CD4-positive, alpha-beta T cell (primary cell): ENCODE measurements around the gene ROR1. TPM values are rescaled to one million over a fixed set of nuclear protein-coding genes. Genes with fewer than 3 reads are reported as not detected.

ENCODE experiments used
- ATAC-seq: fragments of 200-7000 bp; cut with Tn5 transposase; one replicate; pipeline ENCODE4 v1.10.0; 2022; ENCODE audit warnings: mild to moderate bottlenecking; ENCODE audit not compliant: poor library complexity
- CTCF ChIA-PET: fragments of 350-600 bp; sonication (Branson Sonifier 250); formaldehyde crosslinking; loops from one replicate; lab custom pipeline; 2021; ENCODE audit warnings: antibody characterized with exemption, inconsistent platforms; lab: Charles Lee
- POLR2A ChIA-PET: fragments of 350-600 bp; sonication (Branson Sonifier 250); formaldehyde crosslinking; loops from one replicate; lab custom pipeline; 2021; ENCODE audit warnings: antibody characterized with exemption, inconsistent platforms; lab: Charles Lee
- DNase-seq, 14 experiments: peaks; one replicate each; pipeline ENCODE4 v3.0.0-alpha.2; 2013 to 2020; ENCODE audit warnings: mixed read lengths in 2 of 14
- H3K27ac ChIP-seq, 2 donors: one replicate each; pipeline versions ENCODE4 v1.5.1 to v1.7.0; 2013; ENCODE audit warnings: low read length in 2 of 2, low read depth in 1 of 2, mild to moderate bottlenecking in 1 of 2
- H3K27me3 ChIP-seq, 2 experiments: 1 replicate in 1 of 2; 2 replicates in 1 of 2; pipeline versions ENCODE4 v1.6.1 to v1.7.0; 2013; ENCODE audit warnings: low read length in 2 of 2, control low read depth in 1 of 2, mild to moderate bottlenecking in 1 of 2, moderate library complexity in 1 of 2; ENCODE audit not compliant: insufficient read depth in 2 of 2, control insufficient read depth in 1 of 2
- H3K36me3 ChIP-seq: one replicate; pipeline ENCODE4 v1.6.1; 2013; ENCODE audit warnings: low read length, control low read depth; ENCODE audit not compliant: insufficient read depth
- H3K4me1 ChIP-seq: one replicate; pipeline ENCODE4 v1.6.1; 2013; ENCODE audit warnings: low read length, control low read depth; ENCODE audit not compliant: insufficient read depth
- H3K4me3 ChIP-seq: one replicate; pipeline ENCODE4 v1.5.1; 2013; ENCODE audit warnings: mild to moderate bottlenecking, low read length, moderate library complexity
- H3K9me3 ChIP-seq, 2 experiments: 1 replicate in 1 of 2; 2 replicates in 1 of 2; pipeline versions ENCODE4 v1.6.1 to v1.7.0; 2013; ENCODE audit warnings: low read length in 2 of 2, mild to moderate bottlenecking in 2 of 2, control low read depth in 1 of 2, moderate library complexity in 1 of 2; ENCODE audit not compliant: control insufficient read depth in 1 of 2, insufficient read depth in 1 of 2
- H3K27ac Mint-ChIP-seq: one replicate; pipeline ENCODE4 v1.8.0; 2020; ENCODE audit warnings: mixed read lengths
- H3K27me3 Mint-ChIP-seq: one replicate; pipeline ENCODE4 v1.8.0; 2021; ENCODE audit warnings: mixed read lengths
- H3K36me3 Mint-ChIP-seq: one replicate; pipeline ENCODE4 v1.8.0; 2021; ENCODE audit warnings: low read depth, mixed read lengths
- H3K4me1 Mint-ChIP-seq: one replicate; pipeline ENCODE4 v1.8.0; 2021; ENCODE audit warnings: low read depth, mixed read lengths
- H3K4me3 Mint-ChIP-seq: one replicate; pipeline ENCODE4 v1.8.0; 2020; ENCODE audit warnings: mild to moderate bottlenecking, mixed read lengths
- H3K9me3 Mint-ChIP-seq: one replicate; pipeline ENCODE4 v1.8.0; 2020; ENCODE audit warnings: mixed read lengths
- CTCF ChIP-seq: fragments of 200-600 bp; IDR thresholded peaks from one replicate; pipeline ENCODE4 v1.8.0; 2022; ENCODE audit warnings: antibody characterized with exemption, mild to moderate bottlenecking
- intact Hi-C, 2 experiments: fragments of 100-400 bp; cut with DNase I in 1 of 2; cut with micrococcal nuclease in 1 of 2; formaldehyde crosslinking; loops; one replicate each; pipeline versions ENCODE4 v1.15.1 to v1.9.0; 2023 to 2025; cut with DNase I, micrococcal nuclease
- total RNA-seq, 174 experiments: library from RNA in 2 of 174; stranded (reverse) in 2 of 174; gene quantifications; one replicate each; pipeline ENCODE4 v1.2.3 and lab custom pipeline; 2021 to 2026

ROR1 gene
- total RNA-seq, 2 experiments from 2014 or later: not detected

GRCh38 chr1:64127297-64127696, 353.5 kb downstream of the ROR1 start:
- DNase-seq: no peak
- Histone ChIP-seq H3K4me3 (no peak overlapping the region), H3K4me1 (no peaks in the 10 kb centered on the region), H3K27ac (no peak overlapping the region), H3K9me3 (no peaks in the 10 kb centered on the region), H3K27me3 (peaks cover 0 to 4% of the 10 kb centered on the region in 2 experiments), H3K36me3 (no peaks in the 10 kb centered on the region)
- H3K36me3 Mint-ChIP-seq: no peaks in the 10 kb centered on the region
- ChIA-PET CTCF (no interaction called here), POLR2A (no interaction called here)
- intact Hi-C loops: no loop called here
- no peaks in the 10 kb centered on the region for H3K9me3 Mint-ChIP-seq
- no peak for ATAC-seq
- H3K27ac Mint-ChIP-seq: no peak overlapping the region
- no peaks in the 10 kb centered on the region for H3K4me1 Mint-ChIP-seq
- peaks cover 9% of the 10 kb centered on the region for H3K27me3 Mint-ChIP-seq
- no peak for TF ChIP-seq CTCF
- no peak overlapping the region for H3K4me3 Mint-ChIP-seq

- no peaks in the 10 kb centered on the region for H3K4me1 Mint-ChIP-seq
- Histone ChIP-seq H3K4me3 (no peak overlapping the region), H3K36me3 (no peaks in the 10 kb centered on the region), H3K27ac (no peak overlapping the region), H3K9me3 (no peaks in the 10 kb centered on the region), H3K27me3 (no peaks in the 10 kb centered on the region), H3K4me1 (no peaks in the 10 kb centered on the region)
- POLR2A ChIA-PET: no interaction called here
- ATAC-seq: no peak
- intact Hi-C loops: loop anchor here in 1 of 2 experiments (10.0 kb wide), 1 partner anchor 115 kb away; no protein-coding TSS in a partner anchor
- H3K9me3 Mint-ChIP-seq: no peaks in the 10 kb centered on the region
- CTCF ChIA-PET: no interaction called here
- DNase-seq: no peak
- no peak overlapping the region for H3K4me3 Mint-ChIP-seq
- no peaks in the 10 kb centered on the region for H3K27me3 Mint-ChIP-seq
- TF ChIP-seq CTCF: no peak
- no peaks in the 10 kb centered on the region for H3K36me3 Mint-ChIP-seq
- no peak overlapping the region for H3K27ac Mint-ChIP-seq
Observed at GRCh38 chr1:64129701-64130100, 355.9 kb downstream of the ROR1 start.

GRCh38 chr1:64131155-64131554, 357.3 kb downstream of the ROR1 start:
- DNase-seq (no peak), ATAC-seq (no peak)
- TF ChIP-seq CTCF: no peak
- H3K4me1 Mint-ChIP-seq: no peaks in the 10 kb centered on the region
- H3K27ac Mint-ChIP-seq: no peak overlapping the region
- Histone ChIP-seq H3K9me3 (no peaks in the 10 kb centered on the region), H3K36me3 (no peaks in the 10 kb centered on the region), H3K27me3 (no peaks in the 10 kb centered on the region), H3K4me1 (no peaks in the 10 kb centered on the region), H3K27ac (no peak overlapping the region), H3K4me3 (no peak overlapping the region)
- POLR2A ChIA-PET: no interaction called here
- no peaks in the 10 kb centered on the region for H3K36me3 Mint-ChIP-seq
- no peaks in the 10 kb centered on the region for H3K9me3 Mint-ChIP-seq
- H3K4me3 Mint-ChIP-seq: no peak overlapping the region
- CTCF ChIA-PET: no interaction called here
- intact Hi-C loops: loop anchor here in 1 of 2 experiments (10.0 kb wide), 1 partner anchor 114 kb away; no protein-coding TSS in a partner anchor
- no peaks in the 10 kb centered on the region for H3K27me3 Mint-ChIP-seq
